K562 (cell line): ENCODE data around the gene NTF4. TPM values are rescaled to one million over a fixed set of nuclear protein-coding genes. Genes with fewer than 3 reads are reported as not detected.

Experiments used
- CHD7 ChIP-seq: fragments of 200-600 bp; sonication (generic); IDR thresholded peaks from one replicate; pipeline ENCODE4 v1.6.1; 2012; ENCODE audit warnings: mild to moderate bottlenecking, low read depth, low read length, inconsistent platforms
- ELF2 ChIP-seq: fragments of 250-450 bp; sonication (Bioruptor Pico); IDR thresholded peaks from 2 replicates; pipeline ENCODE4 v1.5.0; 2021; ENCODE audit warnings: mild to moderate bottlenecking
- KDM1A ChIP-seq, 2 experiments: fragments of 450-650 bp; IDR thresholded peaks; 2 replicates each; pipeline ENCODE4 v1.6.1; 2016; ENCODE audit warnings: mild to moderate bottlenecking in 2 of 2
- NCOA6 ChIP-seq: fragments of 450-650 bp; IDR thresholded peaks from 2 replicates; pipeline ENCODE4 v1.6.1; 2017; ENCODE audit warnings: mild to moderate bottlenecking
- NFIX ChIP-seq: fragments of 250-450 bp; sonication (Bioruptor Pico); IDR thresholded peaks from 2 replicates; pipeline ENCODE4 v1.4.0; 2020; ENCODE audit warnings: low read depth, mild to moderate bottlenecking, moderate library complexity
- STAT6 ChIP-seq: sonication (generic); formaldehyde crosslinking; IDR thresholded peaks from 2 replicates; pipeline ENCODE4 v1.8.1; 2023; ENCODE audit warnings: mild to moderate bottlenecking, missing genetic modification reagents
- SUPT5H ChIP-seq: fragments of 450-650 bp; IDR thresholded peaks from 2 replicates; pipeline ENCODE4 v1.6.1; 2016
- TFAP4 ChIP-seq: sonication (generic); formaldehyde crosslinking; IDR thresholded peaks from 2 replicates; pipeline ENCODE4 v1.8.0; 2022; ENCODE audit warnings: missing genetic modification reagents, mild to moderate bottlenecking, moderate library complexity, borderline replicate concordance
- THRB ChIP-seq: fragments of 450-650 bp; formaldehyde crosslinking; conservative IDR thresholded peaks from 2 replicates; pipeline ENCODE4 v1.4.0; 2022; ENCODE audit warnings: mild to moderate bottlenecking, missing genetic modification characterization
- polyA plus RNA-seq, 8 experiments: library from polyadenylated mRNA; depleted of rRNA in 4 of 8; stranded (reverse) in 5 of 8; unstranded in 3 of 8; fragments of >200 nt; fragmentation: Nextera tagmentation in 2 of 8; fragmentation: Illumina TruSeq in 1 of 8; extraction: Ambion mirVana in 2 of 8; extraction: Trizol in 1 of 8; gene quantifications; 2 replicates each; pipeline versions ENCODE4 v1.2.1 to v1.2.3, GENCODE V29; 2011 to 2014; ENCODE audit warnings: inconsistent platforms in 1 of 8, missing spikeins in 1 of 8
- total RNA-seq, 7 experiments: library from RNA; depleted of rRNA in 6 of 7; stranded (reverse); fragments of >200 nt in 6 of 7; fragmentation: Illumina TruSeq in 2 of 7; extraction: Trizol in 2 of 7; gene quantifications; 2 replicates each; pipeline versions ENCODE4 v1.2.1 to v1.2.3, GENCODE V29; 2011 to 2021; ENCODE audit warnings: low replicate concordance in 1 of 7

Gene NTF4
- total and polyA plus RNA-seq, 9 of the 15 experiments (the other 6 are each of a cell fraction or from before 2014, with no cell fraction given), result not detected

GRCh38 chr19:49113762-49114629 is 49.4 kb upstream of the NTF4 start, which contains the start of gene LIN7B (continued):
- TF ChIP-seq STAT6 (CRISPR knock-in tag), result peak; percentile 35; the same call in 1 of the 2 replicates
- peak; percentile 52 for TF ChIP-seq SUPT5H
- TF ChIP-seq ELF2 (CRISPR knock-in tag), result no peak
- no peak for TF ChIP-seq NFIX (CRISPR knock-in tag)
- no peak for TF ChIP-seq THRB
- TF ChIP-seq KDM1A (IDR thresholded peaks at IDR 0.05), result no peak
- TF ChIP-seq NCOA6, result no peak
- TF ChIP-seq CHD7, result no peak
- peak; percentile 83; the same call in 1 of the 2 replicates for TF ChIP-seq TFAP4 (CRISPR knock-in tag)
